Esophagus mucosa (tissue), 1 donor: ENCODE measurements around the gene DGKH. TPM values are rescaled to one million over a fixed set of nuclear protein-coding genes. Genes with fewer than 3 reads are reported as not detected.

ENCODE experiments used
- ATAC-seq: fragments of 200-7000 bp; cut with Tn5 transposase; one replicate; pipeline ENCODE4 v1.9.1; 2020
- total RNA-seq: library from RNA; stranded (reverse); gene quantifications from one replicate; pipeline ENCODE4 v1.2.4, GENCODE V29; 2023
- donor health status: DM: yes; HTN: yes; CAD: no.

The DGKH gene
- total RNA-seq: 15.9 TPM

- ATAC-seq: peak; percentile 55
These were observed at the start of gene DGKH for GRCh38 chr13:42048342-42048683. DGKH (plus strand) TSS chr13:42048648; CDS start chr13:42048774, 126 bp downstream.

GRCh38 chr13:42000846-42001245 is 47.6 kb upstream of the DGKH start:
- ATAC-seq: no peak

- ATAC-seq: no peak
These were observed 46.9 kb upstream of the DGKH start for GRCh38 chr13:42001580-42001979.

GRCh38 chr13:42002066-42002465 is 46.4 kb upstream of the DGKH start:
- ATAC-seq: no peak

- no peak for ATAC-seq
These were observed 40.6 kb upstream of the DGKH start for GRCh38 chr13:42007844-42008243.

GRCh38 chr13:42009057-42009456 is 39.4 kb upstream of the DGKH start:
- no peak for ATAC-seq

- ATAC-seq: peak; percentile 58
These were observed 36.7 kb upstream of the DGKH start for GRCh38 chr13:42011601-42012350.

GRCh38 chr13:42014119-42014518 is 34.3 kb upstream of the DGKH start:
- no peak for ATAC-seq

- ATAC-seq: peak; percentile 39
These were observed 31.2 kb upstream of the DGKH start for GRCh38 chr13:42017264-42017663.

GRCh38 chr13:42021851-42022250 is 26.6 kb upstream of the DGKH start:
- ATAC-seq: no peak

- ATAC-seq: no peak
These were observed 26.1 kb upstream of the DGKH start for GRCh38 chr13:42022336-42022735.

- ATAC-seq: no peak
These were observed 25.5 kb upstream of the DGKH start for GRCh38 chr13:42022796-42023493.

GRCh38 chr13:42027286-42027685 is 21.2 kb upstream of the DGKH start:
- ATAC-seq: no peak

GRCh38 chr13:42028113-42028799 is 20.2 kb upstream of the DGKH start:
- peak; percentile 22 for ATAC-seq

- ATAC-seq: no peak
These were observed 12.4 kb upstream of the DGKH start for GRCh38 chr13:42035905-42036521.

- ATAC-seq: no peak
These were observed 11.7 kb upstream of the DGKH start for GRCh38 chr13:42036711-42037110.

- no peak for ATAC-seq
These were observed 9.6 kb upstream of the DGKH start for GRCh38 chr13:42038661-42039456.

GRCh38 chr13:42039457-42039945 is 8.9 kb upstream of the DGKH start:
- ATAC-seq: peak; percentile 29

- peak; percentile 89 for ATAC-seq
These were observed 8.3 kb upstream of the DGKH start for GRCh38 chr13:42039946-42040729.

GRCh38 chr13:42040730-42041010 is 7.8 kb upstream of the DGKH start:
- peak; percentile 1 for ATAC-seq

- peak; percentile 82 for ATAC-seq
These were observed 7.3 kb upstream of the DGKH start for GRCh38 chr13:42041011-42041683.
